B cell (primary cell): ENCODE measurements around the gene STAT5A.

Experiments used
- CTCF ChIP-seq: fragments of 200-600 bp; IDR thresholded peaks from one replicate; pipeline ENCODE4 v1.8.0; 2022; ENCODE audit warnings: antibody characterized with exemption, mild to moderate bottlenecking
- EZH2 ChIP-seq: IDR thresholded peaks from 2 replicates; pipeline ENCODE4 v1.6.1; 2012; ENCODE audit warnings: borderline replicate concordance, low read depth, mild to moderate bottlenecking, moderate library complexity, low read length; ENCODE audit not compliant: insufficient read depth, poor library complexity, severe bottlenecking

GRCh38 chr17:42321555-42321954 lies 33.3 kb downstream of the STAT5A start:
- TF ChIP-seq CTCF (no peak), EZH2 (no peak)
